CD4-positive, alpha-beta T cell (primary cell): ENCODE results near the gene TTC36. TPM values are rescaled to one million over a fixed set of nuclear protein-coding genes. Genes with fewer than 3 reads are reported as not detected.
"Not testable (repeated sequence)": the region's sequence is repeated elsewhere in the genome, so short reads cannot be mapped to it uniquely, and the experiment has no call there.

Experiments used
- ATAC-seq: fragments of 200-7000 bp; cut with Tn5 transposase; one replicate; pipeline ENCODE4 v1.10.0; 2022; ENCODE audit warnings: mild to moderate bottlenecking; ENCODE audit not compliant: poor library complexity
- CTCF ChIA-PET: fragments of 350-600 bp; sonication (Branson Sonifier 250); formaldehyde crosslinking; loops from one replicate; lab custom pipeline; 2021; ENCODE audit warnings: antibody characterized with exemption, inconsistent platforms; lab: Charles Lee
- POLR2A ChIA-PET: fragments of 350-600 bp; sonication (Branson Sonifier 250); formaldehyde crosslinking; loops from one replicate; lab custom pipeline; 2021; ENCODE audit warnings: antibody characterized with exemption, inconsistent platforms; lab: Charles Lee
- DNase-seq, 14 experiments: peaks; one replicate each; pipeline ENCODE4 v3.0.0-alpha.2; 2013 to 2020; ENCODE audit warnings: mixed read lengths in 2 of 14
- H3K27ac ChIP-seq, 2 donors: one replicate each; pipeline versions ENCODE4 v1.5.1 to v1.7.0; 2013; ENCODE audit warnings: low read length in 2 of 2, low read depth in 1 of 2, mild to moderate bottlenecking in 1 of 2
- H3K27me3 ChIP-seq, 2 experiments: 1 replicate in 1 of 2; 2 replicates in 1 of 2; pipeline versions ENCODE4 v1.6.1 to v1.7.0; 2013; ENCODE audit warnings: low read length in 2 of 2, control low read depth in 1 of 2, mild to moderate bottlenecking in 1 of 2, moderate library complexity in 1 of 2; ENCODE audit not compliant: insufficient read depth in 2 of 2, control insufficient read depth in 1 of 2
- H3K36me3 ChIP-seq: one replicate; pipeline ENCODE4 v1.6.1; 2013; ENCODE audit warnings: low read length, control low read depth; ENCODE audit not compliant: insufficient read depth
- H3K4me1 ChIP-seq: one replicate; pipeline ENCODE4 v1.6.1; 2013; ENCODE audit warnings: low read length, control low read depth; ENCODE audit not compliant: insufficient read depth
- H3K4me3 ChIP-seq: one replicate; pipeline ENCODE4 v1.5.1; 2013; ENCODE audit warnings: mild to moderate bottlenecking, low read length, moderate library complexity
- H3K9me3 ChIP-seq, 2 experiments: 1 replicate in 1 of 2; 2 replicates in 1 of 2; pipeline versions ENCODE4 v1.6.1 to v1.7.0; 2013; ENCODE audit warnings: low read length in 2 of 2, mild to moderate bottlenecking in 2 of 2, control low read depth in 1 of 2, moderate library complexity in 1 of 2; ENCODE audit not compliant: control insufficient read depth in 1 of 2, insufficient read depth in 1 of 2
- H3K27ac Mint-ChIP-seq: one replicate; pipeline ENCODE4 v1.8.0; 2020; ENCODE audit warnings: mixed read lengths
- H3K27me3 Mint-ChIP-seq: one replicate; pipeline ENCODE4 v1.8.0; 2021; ENCODE audit warnings: mixed read lengths
- H3K36me3 Mint-ChIP-seq: one replicate; pipeline ENCODE4 v1.8.0; 2021; ENCODE audit warnings: low read depth, mixed read lengths
- H3K4me1 Mint-ChIP-seq: one replicate; pipeline ENCODE4 v1.8.0; 2021; ENCODE audit warnings: low read depth, mixed read lengths
- H3K4me3 Mint-ChIP-seq: one replicate; pipeline ENCODE4 v1.8.0; 2020; ENCODE audit warnings: mild to moderate bottlenecking, mixed read lengths
- H3K9me3 Mint-ChIP-seq: one replicate; pipeline ENCODE4 v1.8.0; 2020; ENCODE audit warnings: mixed read lengths
- CTCF ChIP-seq: fragments of 200-600 bp; IDR thresholded peaks from one replicate; pipeline ENCODE4 v1.8.0; 2022; ENCODE audit warnings: antibody characterized with exemption, mild to moderate bottlenecking
- intact Hi-C, 2 experiments: fragments of 100-400 bp; cut with DNase I in 1 of 2; cut with micrococcal nuclease in 1 of 2; formaldehyde crosslinking; loops; one replicate each; pipeline versions ENCODE4 v1.15.1 to v1.9.0; 2023 to 2025; cut with DNase I, micrococcal nuclease
- total RNA-seq, 174 experiments: library from RNA in 2 of 174; stranded (reverse) in 2 of 174; gene quantifications; one replicate each; pipeline ENCODE4 v1.2.3 and lab custom pipeline; 2021 to 2026

TTC36 gene
- total RNA-seq, 2 experiments from 2014 or later = 0.30 to 0.56 TPM

DNA sequence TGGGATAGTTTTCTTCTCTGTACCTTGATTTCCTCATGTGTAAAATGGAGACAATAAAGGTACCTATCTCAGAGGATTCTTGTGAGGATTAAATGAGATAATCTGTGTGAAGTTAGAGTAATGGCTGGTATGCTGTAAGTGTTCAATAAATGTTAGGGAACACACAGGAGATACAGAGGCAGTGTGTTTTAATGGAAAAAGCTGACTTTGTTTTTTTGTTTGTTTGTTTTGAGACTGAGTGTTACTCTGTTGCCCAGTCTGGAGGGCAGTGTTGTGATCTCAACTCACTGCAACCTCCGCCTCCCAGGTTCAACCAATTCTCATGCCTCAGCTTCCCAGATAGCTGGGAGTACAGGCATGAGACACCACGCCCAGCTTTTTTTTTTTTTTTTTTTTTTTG lies 42.4 kb downstream of the TTC36 start:
- H3K4me1 Mint-ChIP-seq = peaks cover 40% of the 10 kb centered on the region
- peak overlapping the region; percentile 68 for H3K27ac Mint-ChIP-seq
- peak overlapping the region; percentile 38 for H3K4me3 Mint-ChIP-seq
- DNase-seq (no peak), ATAC-seq (no peak)
- no peaks in the 10 kb centered on the region for H3K27me3 Mint-ChIP-seq
- H3K9me3 ChIP-seq = no peaks in the 10 kb centered on the region
- no peak for TF ChIP-seq CTCF
- no peak overlapping the region for H3K27ac ChIP-seq
- no peaks in the 10 kb centered on the region for H3K27me3 ChIP-seq
- ChIA-PET CTCF (interaction anchor here (1.7 kb wide), 1 partner anchor 31 kb away, joined by 4 read pairs; no protein-coding TSS in a partner anchor), POLR2A (no interaction called here)
- H3K36me3 Mint-ChIP-seq = peaks cover 22% of the 10 kb centered on the region
- no peak overlapping the region for H3K4me3 ChIP-seq
- intact Hi-C loops = loop anchor here (5.0 to 10.0 kb wide), 5 partner anchors 37 to 1335 kb away; partner anchors contain the start of genes C2CD2L (in 1 of the 2), DPAGT1 (in 1 of the 2), PCSK7 (in 1 of the 2) and PHLDB1 (in 1 of the 2)
- no peaks in the 10 kb centered on the region for H3K9me3 Mint-ChIP-seq
- H3K4me1 ChIP-seq = peaks cover 19% of the 10 kb centered on the region
- peaks cover 2% of the 10 kb centered on the region for H3K36me3 ChIP-seq

- intact Hi-C loops = loop anchor here (5.0 to 10.0 kb wide), 3 partner anchors 37 to 1336 kb away; partner anchors contain the start of genes C2CD2L (in 1 of the 2), DPAGT1 (in 1 of the 2), PCSK7 (in 1 of the 2) and PHLDB1 (in 1 of the 2)
- peaks cover 33% of the 10 kb centered on the region for H3K36me3 Mint-ChIP-seq
- POLR2A ChIA-PET = no interaction called here
- peak overlapping the region; percentile 99 for H3K4me3 Mint-ChIP-seq
- H3K4me1 Mint-ChIP-seq = peaks cover 43% of the 10 kb centered on the region
- H3K9me3 Mint-ChIP-seq = no peaks in the 10 kb centered on the region
- Histone ChIP-seq H3K9me3 (no peaks in the 10 kb centered on the region), H3K27me3 (no peaks in the 10 kb centered on the region), H3K36me3 (peaks cover 3% of the 10 kb centered on the region), H3K27ac (no peak overlapping the region), H3K4me3 (no peak overlapping the region), H3K4me1 (peaks cover 17% of the 10 kb centered on the region)
- ATAC-seq = no peak
- CTCF ChIA-PET = no interaction called here
- peak overlapping the region; percentile 94 for H3K27ac Mint-ChIP-seq
- no peaks in the 10 kb centered on the region for H3K27me3 Mint-ChIP-seq
- TF ChIP-seq CTCF = no peak
- DNase-seq = no peak
Observed at GRCh38 chr11:118570787-118571186, 43.5 kb downstream of the TTC36 start.

DNA sequence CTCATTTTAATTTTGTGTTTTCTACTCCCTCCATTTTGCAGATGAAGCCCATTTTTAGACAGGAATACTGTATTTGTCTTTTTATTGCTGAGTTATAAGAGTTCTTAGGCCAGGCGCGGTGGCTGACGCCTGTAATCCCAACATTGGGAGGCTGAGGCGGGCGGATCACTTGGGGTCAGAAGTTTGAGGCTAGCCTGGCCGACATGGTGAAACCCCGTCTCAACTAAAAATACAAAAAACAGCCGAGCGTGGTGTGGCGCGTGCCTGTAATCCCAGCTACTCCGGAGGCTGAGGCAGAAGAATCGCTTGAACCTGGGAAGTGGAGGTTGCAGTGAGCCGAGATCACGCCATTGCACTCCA lies 44.4 kb downstream of the TTC36 start:
- peak in 7 of 14 experiments; percentile 5 to 40 (median 9) for DNase-seq
- H3K36me3 ChIP-seq, H3K27me3 ChIP-seq, H3K27me3 Mint-ChIP-seq, ATAC-seq, H3K9me3 ChIP-seq, H3K9me3 Mint-ChIP-seq: not testable (repeated sequence)
- peak overlapping the region; percentile 97 to 98 for H3K27ac ChIP-seq
- peak overlapping the region; percentile 88 for H3K4me3 ChIP-seq
- CTCF ChIA-PET = interaction anchor here (1.0 kb wide), 1 partner anchor 23 kb away, joined by 3 read pairs; no protein-coding TSS in a partner anchor
- peaks cover 14% of the 10 kb centered on the region for H3K4me1 ChIP-seq
- Mint-ChIP-seq H3K27ac (peak overlapping the region; percentile 94), H3K36me3 (peaks cover 41% of the 10 kb centered on the region), H3K4me1 (peaks cover 47% of the 10 kb centered on the region), H3K4me3 (peak overlapping the region; percentile 99)
- POLR2A ChIA-PET = interaction anchor here (0.7 to 2.2 kb wide), 11 partner anchors 33 to 1428 kb away, joined by 3 to 18 read pairs (median 6); partner anchors contain the start of genes DPAGT1, FXYD6, KMT2A and PAFAH1B2
- intact Hi-C loops = loop anchor here (1.0 to 10.0 kb wide), 5 partner anchors 36 to 1337 kb away; partner anchors contain the start of genes C2CD2L (in 1 of the 2), DPAGT1 (in 1 of the 2), PCSK7 (in 1 of the 2) and PHLDB1 (in 1 of the 2)
